WTC11 (cell line): ENCODE data around the gene SUN2.

Experiments used
- ESRRA ChIP-seq: sonication (generic); formaldehyde crosslinking; IDR thresholded peaks from 2 replicates; pipeline ENCODE4 v1.8.1; 2022; ENCODE audit warnings: mild to moderate bottlenecking, missing genetic modification reagents, borderline replicate concordance
- FOXK1 ChIP-seq: sonication (generic); formaldehyde crosslinking; IDR thresholded peaks from 2 replicates; pipeline ENCODE4 v1.8.0; 2022; ENCODE audit warnings: mild to moderate bottlenecking, moderate library complexity, missing genetic modification reagents
- NR1H2 ChIP-seq: sonication (generic); formaldehyde crosslinking; IDR thresholded peaks from 2 replicates; pipeline ENCODE4 v1.9.0; 2021; ENCODE audit warnings: mild to moderate bottlenecking, moderate library complexity, missing genetic modification reagents
- ZNF138 ChIP-seq: sonication (generic); formaldehyde crosslinking; conservative IDR thresholded peaks from 2 replicates; pipeline ENCODE4 v1.8.1; 2022; ENCODE audit warnings: mild to moderate bottlenecking, moderate library complexity, missing genetic modification reagents
- TF ChIP-seq, protein P1 (sequence below): fragments of 200-600 bp; IDR thresholded peaks from 2 replicates; pipeline ENCODE4 v1.8.0; 2022; ENCODE audit warnings: antibody characterized with exemption
- TF ChIP-seq, protein P2 (sequence below): sonication (generic); formaldehyde crosslinking; IDR thresholded peaks from 2 replicates; pipeline ENCODE4 v1.8.0; 2022; ENCODE audit warnings: mild to moderate bottlenecking, missing genetic modification reagents
- TF ChIP-seq, protein P3 (sequence below): sonication (generic); formaldehyde crosslinking; IDR thresholded peaks from 2 replicates; pipeline ENCODE4 v1.8.1; 2023; ENCODE audit warnings: mild to moderate bottlenecking, moderate library complexity, missing genetic modification reagents
- TF ChIP-seq, protein P4 (sequence below): sonication (generic); formaldehyde crosslinking; IDR thresholded peaks from 2 replicates; pipeline ENCODE4 v1.8.1; 2022; ENCODE audit warnings: mild to moderate bottlenecking, missing genetic modification reagents, moderate library complexity, borderline replicate concordance
- TF ChIP-seq, protein P5 (sequence below): sonication (generic); formaldehyde crosslinking; IDR thresholded peaks from 2 replicates; pipeline ENCODE4 v1.8.1; 2022; ENCODE audit warnings: mild to moderate bottlenecking, moderate library complexity, missing genetic modification reagents
- TF ChIP-seq, protein P6 (sequence below): sonication (generic); formaldehyde crosslinking; IDR thresholded peaks from 2 replicates; pipeline ENCODE4 v1.8.0; 2022; ENCODE audit warnings: mild to moderate bottlenecking, missing genetic modification reagents

DNA sequence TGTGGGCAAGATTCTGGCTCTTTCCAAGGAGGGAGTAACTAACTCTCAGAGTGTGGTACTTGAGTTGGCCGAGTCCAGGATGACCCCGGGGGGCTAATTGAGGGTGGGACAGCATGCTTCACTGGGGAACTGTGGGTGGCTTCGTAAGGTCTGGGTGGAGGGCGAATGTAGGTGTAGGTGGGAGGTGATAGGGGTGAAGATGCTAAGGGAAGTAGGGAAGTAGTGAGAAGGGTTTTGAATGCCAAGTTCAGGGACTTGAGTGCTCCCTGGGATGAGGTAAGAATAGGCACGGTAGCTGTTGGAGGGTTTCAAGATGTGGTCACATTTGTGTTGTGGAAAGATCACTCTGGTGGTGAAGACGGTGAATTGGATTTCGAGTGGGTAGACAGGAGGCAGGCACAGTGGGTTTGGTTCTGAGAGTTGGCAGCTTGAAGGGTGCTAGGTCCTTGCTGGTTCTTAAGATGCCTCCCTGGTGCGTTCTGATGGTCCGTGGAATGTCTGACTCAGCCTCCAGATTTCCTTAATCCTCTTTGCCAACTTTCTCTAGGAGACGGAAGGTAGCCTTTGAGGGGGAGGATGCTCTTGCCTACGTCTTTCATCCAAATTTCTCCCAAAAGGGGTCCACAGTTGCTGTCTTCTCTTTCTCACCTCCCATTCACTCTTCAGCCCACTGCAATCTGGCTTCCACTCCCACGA, 40.6 kb upstream of the SUN2 start:
- TF ChIP-seq FOXK1 (CRISPR knock-in tag): no peak
- TF ChIP-seq, protein P1, sequence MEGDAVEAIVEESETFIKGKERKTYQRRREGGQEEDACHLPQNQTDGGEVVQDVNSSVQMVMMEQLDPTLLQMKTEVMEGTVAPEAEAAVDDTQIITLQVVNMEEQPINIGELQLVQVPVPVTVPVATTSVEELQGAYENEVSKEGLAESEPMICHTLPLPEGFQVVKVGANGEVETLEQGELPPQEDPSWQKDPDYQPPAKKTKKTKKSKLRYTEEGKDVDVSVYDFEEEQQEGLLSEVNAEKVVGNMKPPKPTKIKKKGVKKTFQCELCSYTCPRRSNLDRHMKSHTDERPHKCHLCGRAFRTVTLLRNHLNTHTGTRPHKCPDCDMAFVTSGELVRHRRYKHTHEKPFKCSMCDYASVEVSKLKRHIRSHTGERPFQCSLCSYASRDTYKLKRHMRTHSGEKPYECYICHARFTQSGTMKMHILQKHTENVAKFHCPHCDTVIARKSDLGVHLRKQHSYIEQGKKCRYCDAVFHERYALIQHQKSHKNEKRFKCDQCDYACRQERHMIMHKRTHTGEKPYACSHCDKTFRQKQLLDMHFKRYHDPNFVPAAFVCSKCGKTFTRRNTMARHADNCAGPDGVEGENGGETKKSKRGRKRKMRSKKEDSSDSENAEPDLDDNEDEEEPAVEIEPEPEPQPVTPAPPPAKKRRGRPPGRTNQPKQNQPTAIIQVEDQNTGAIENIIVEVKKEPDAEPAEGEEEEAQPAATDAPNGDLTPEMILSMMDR: no peak
- TF ChIP-seq, protein P2, sequence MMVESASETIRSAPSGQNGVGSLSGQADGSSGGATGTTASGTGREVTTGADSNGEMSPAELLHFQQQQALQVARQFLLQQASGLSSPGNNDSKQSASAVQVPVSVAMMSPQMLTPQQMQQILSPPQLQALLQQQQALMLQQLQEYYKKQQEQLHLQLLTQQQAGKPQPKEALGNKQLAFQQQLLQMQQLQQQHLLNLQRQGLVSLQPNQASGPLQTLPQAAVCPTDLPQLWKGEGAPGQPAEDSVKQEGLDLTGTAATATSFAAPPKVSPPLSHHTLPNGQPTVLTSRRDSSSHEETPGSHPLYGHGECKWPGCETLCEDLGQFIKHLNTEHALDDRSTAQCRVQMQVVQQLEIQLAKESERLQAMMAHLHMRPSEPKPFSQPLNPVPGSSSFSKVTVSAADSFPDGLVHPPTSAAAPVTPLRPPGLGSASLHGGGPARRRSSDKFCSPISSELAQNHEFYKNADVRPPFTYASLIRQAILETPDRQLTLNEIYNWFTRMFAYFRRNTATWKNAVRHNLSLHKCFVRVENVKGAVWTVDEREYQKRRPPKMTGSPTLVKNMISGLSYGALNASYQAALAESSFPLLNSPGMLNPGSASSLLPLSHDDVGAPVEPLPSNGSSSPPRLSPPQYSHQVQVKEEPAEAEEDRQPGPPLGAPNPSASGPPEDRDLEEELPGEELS: no peak
- no peak for TF ChIP-seq ESRRA (CRISPR knock-in tag)
- TF ChIP-seq, protein P3, sequence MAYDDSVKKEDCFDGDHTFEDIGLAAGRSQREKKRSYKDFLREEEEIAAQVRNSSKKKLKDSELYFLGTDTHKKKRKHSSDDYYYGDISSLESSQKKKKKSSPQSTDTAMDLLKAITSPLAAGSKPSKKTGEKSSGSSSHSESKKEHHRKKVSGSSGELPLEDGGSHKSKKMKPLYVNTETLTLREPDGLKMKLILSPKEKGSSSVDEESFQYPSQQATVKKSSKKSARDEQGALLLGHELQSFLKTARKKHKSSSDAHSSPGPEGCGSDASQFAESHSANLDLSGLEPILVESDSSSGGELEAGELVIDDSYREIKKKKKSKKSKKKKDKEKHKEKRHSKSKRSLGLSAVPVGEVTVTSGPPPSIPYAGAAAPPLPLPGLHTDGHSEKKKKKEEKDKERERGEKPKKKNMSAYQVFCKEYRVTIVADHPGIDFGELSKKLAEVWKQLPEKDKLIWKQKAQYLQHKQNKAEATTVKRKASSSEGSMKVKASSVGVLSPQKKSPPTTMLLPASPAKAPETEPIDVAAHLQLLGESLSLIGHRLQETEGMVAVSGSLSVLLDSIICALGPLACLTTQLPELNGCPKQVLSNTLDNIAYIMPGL: no peak
- TF ChIP-seq, protein P4, sequence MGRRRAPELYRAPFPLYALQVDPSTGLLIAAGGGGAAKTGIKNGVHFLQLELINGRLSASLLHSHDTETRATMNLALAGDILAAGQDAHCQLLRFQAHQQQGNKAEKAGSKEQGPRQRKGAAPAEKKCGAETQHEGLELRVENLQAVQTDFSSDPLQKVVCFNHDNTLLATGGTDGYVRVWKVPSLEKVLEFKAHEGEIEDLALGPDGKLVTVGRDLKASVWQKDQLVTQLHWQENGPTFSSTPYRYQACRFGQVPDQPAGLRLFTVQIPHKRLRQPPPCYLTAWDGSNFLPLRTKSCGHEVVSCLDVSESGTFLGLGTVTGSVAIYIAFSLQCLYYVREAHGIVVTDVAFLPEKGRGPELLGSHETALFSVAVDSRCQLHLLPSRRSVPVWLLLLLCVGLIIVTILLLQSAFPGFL (CRISPR knock-in tag): no peak
- TF ChIP-seq, protein P5, sequence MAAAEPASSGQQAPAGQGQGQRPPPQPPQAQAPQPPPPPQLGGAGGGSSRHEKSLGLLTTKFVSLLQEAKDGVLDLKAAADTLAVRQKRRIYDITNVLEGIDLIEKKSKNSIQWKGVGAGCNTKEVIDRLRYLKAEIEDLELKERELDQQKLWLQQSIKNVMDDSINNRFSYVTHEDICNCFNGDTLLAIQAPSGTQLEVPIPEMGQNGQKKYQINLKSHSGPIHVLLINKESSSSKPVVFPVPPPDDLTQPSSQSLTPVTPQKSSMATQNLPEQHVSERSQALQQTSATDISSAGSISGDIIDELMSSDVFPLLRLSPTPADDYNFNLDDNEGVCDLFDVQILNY (CRISPR knock-in tag): no peak
- TF ChIP-seq, protein P6, sequence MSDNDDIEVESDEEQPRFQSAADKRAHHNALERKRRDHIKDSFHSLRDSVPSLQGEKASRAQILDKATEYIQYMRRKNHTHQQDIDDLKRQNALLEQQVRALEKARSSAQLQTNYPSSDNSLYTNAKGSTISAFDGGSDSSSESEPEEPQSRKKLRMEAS (CRISPR knock-in tag): no peak
- no peak for TF ChIP-seq ZNF138
- no peak for TF ChIP-seq NR1H2 (CRISPR knock-in tag)
